ACHN (cell line): ENCODE data around the gene CFAP69.
"Not testable (repeated sequence)": the region's sequence is repeated elsewhere in the genome, so short reads cannot be mapped to it uniquely, and the experiment has no call there.

Experiments used
- DNase-seq: peaks from one replicate; pipeline ENCODE4 v3.0.0-alpha.2; 2015
- in situ Hi-C: cut with HindIII; loops from 2 replicates; pipeline ENCODE4 v1.10.0; 2017; ENCODE audit warnings: low sequenced_read_pairs, low pct_ligation_motif_present, low pct_unique_long_range_greater_than_20kb

The CFAP69 gene

DNA sequence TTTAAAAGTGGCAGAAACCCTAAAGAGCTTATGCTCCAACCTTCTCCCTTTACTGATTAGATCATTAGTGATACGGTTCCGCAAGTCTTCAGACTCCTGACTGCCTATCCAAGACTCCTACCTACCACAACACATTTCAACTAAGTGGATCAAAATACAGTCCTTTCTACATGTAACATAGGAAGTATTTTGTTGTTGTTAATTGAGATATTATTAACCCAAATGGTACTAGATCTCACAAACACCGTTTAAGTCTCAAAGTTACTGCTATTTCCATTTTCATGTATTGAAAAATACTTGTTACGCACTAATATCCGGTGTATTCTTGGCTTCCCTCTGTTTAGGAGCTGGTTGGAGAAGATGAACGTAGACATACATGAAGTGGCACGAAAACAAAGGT, 75.0 kb downstream of the CFAP69 start:
- no peak for DNase-seq
- in situ Hi-C loops, result no loop called here

DNA sequence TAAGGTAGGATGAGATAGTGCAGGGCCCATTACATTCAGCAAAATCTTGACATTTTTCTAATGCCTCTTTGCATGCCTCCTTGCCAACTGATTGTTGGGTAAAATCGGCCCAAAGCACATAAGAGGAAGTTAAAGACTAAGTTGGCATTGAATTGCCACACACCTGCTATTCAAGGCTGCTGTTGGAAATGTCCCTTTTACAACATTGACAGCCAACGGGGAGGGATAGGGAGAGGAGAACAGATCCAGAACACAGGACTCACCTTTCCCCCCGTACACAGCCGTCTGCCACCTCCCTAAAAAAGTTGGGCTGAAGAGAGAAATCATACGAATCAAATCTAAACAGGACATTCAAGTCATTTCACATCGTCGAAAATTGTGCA, 75.4 kb downstream of the CFAP69 start:
- in situ Hi-C loops, result no loop called here
- DNase-seq, result no peak

DNA sequence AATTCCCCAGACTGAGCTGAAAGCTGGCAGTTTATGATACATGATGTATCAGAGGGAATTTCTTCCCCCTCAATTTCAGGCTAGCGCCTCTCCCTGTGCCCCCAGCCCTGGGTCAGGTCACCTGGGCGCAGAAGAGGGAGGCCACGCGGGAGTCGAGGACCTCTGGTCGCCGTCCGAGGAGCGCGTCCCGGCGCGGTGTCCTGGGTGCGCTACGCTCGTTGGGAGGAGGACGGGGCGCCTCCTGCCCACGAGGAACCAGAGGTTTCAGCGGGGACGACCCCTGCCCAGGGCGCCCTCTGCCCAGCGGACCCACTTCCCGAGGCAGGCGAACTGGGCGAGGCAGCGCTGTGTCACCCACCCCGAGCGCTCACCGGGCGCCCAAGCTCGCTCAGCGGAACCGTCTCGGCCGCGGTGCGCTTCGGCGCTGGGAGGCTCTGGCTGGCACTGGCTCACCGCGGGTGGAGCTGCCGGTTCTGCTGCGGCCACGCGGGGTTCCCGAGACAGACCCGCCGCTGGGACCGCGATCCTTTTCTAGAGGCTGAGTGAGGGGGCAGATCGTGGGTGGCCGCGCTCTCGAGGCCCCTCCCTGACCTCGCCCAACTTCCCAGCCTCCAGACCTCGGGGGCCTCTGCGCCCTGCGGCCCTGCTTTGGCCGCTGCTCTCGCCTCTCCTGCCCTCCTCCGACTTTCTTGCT, 76.0 kb downstream of the CFAP69 start, which contains the start of gene FAM237B:
FAM237B (minus strand) TSS at position 504 of the 694 bp plus-strand sequence. CDS start 1,556 bp downstream, outside the sequence.
- DNase-seq, result peak; percentile 45
- in situ Hi-C loops, result no loop called here

DNA sequence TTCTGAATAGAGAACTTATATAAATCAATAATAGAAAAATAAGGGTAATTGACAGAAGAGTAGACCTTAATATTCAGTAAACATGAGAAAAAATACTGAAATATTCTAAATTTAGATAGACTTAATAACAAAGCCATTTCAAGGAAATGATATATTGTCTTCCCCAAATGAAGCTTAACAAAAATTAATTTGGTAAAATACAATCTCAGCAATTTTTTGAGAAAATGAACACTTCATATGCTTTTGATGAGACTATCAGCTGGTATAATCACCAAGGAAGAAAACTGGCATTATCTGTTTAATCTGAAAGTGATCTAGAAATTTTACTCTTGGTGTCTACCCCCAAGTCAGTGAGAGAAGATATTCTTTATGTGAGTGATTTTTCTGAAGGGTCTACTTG, 77.9 kb downstream of the CFAP69 start:
- DNase-seq, result no peak
- in situ Hi-C loops, result no loop called here

DNA sequence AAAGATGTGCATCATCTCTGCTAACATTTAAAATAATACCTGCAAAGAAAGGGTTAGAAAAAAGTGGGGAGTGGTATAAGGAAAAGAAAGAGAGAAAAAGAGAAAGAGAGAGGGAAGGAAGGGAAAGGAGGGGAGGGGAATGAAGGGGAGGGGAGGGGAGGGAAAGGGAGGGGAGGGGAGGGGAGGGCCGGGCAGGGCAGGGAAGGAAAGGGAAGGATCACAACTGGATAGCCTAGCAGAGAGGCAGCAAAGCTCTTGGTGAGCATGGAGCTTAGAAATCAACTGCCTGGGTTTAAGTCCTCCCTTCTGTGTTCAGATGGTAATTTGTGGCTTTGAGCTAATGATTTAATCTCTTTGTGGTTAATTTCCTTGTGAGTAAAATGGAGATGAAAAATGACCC, 81.5 kb downstream of the CFAP69 start:
- in situ Hi-C loops, result no loop called here

DNA sequence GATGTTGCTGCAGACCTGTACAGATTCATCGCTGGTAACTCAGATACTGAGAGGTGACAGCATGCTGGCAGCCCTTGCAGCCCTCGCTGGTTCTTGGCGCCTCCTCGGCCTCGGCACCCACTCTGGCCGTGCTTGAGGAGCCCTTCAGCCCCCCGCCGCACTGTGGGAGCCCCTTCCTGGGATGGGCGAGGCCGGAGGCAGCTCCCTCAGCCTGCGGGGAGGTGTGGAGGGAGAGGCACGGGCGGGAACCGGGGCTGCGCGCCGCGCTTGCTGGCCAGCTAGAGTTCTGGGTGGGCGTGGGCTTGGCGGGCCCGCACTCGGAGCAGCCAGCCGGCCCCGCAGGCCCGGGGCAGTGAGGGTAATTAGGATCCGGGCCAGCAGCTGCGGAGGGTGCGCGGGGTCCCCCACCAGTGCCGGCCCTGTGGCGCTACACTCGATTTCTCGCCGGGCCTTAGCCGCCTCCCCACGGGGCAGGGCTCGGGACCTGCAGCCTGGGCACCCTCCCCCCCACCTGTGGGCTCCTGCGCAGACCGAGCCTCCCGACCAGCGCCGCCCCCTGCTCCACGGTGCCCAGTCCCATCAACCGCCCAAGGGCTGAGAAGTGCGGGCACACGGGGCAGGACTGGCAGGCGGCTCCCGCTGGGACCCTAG, 89.3 kb downstream of the CFAP69 start:
- in situ Hi-C loops, result no loop called here
- DNase-seq, result no peak

More for the DNA sequence above, 81.5 kb downstream of the CFAP69 start:
- no peak for DNase-seq

DNA sequence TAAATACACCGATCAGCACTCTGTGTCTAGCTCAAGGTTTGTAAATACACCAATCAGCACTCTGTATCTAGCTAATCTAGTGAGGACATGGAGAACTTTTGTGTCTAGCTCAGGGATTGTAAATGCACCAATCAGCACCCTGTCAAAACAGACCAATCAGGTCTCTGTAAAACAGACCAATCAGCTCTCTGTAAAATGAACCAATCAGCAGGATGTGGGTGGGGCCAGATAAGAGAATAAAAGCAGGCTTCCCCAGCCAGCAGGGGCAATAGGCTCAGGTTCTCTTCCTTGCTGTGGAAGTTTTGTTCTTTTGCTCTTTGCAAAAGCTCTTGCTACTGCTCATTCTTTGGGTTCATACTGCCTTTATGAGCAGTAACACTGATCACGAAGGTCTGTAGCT, 90.0 kb downstream of the CFAP69 start:
- in situ Hi-C loops, DNase-seq: not testable (repeated sequence)

DNA sequence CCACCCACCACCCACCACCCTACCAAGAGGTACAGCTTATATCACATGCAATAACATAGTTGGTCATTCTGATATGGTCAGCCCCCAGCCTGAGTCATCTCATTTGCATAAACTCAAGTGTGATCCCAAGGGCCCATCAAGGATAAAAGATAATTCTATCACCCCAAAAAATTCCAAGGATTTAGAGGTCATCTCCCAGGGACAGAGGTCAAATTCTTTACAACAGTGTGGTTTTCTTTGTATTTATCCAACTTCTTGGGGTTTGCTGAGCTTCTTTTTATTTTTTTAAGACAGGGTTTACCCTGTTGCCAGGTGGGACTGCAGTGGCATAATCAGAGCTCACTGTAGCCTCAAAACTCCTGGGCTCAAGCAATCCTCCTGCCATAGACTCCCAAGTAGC, 92.1 kb downstream of the CFAP69 start:
- peak; percentile 30 for DNase-seq
- in situ Hi-C loops, result no loop called here

DNA sequence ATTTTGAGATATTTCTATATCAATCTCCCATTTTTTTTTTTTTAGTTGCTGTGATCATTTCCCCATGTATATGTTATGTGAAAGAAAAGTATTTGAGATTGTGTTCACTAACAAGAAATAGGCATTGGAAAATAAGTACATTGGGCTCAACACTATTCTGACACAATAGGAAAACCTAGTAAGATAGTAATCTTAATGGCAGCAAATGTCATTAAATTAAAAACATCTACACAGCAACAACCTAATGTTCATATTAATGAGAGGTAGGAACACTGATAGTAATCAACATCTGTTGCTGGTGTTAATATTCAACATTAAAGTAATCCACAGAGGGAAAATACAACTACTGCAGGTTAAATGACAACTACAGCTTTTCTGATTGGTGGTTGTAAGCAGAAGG, 100.0 kb downstream of the CFAP69 start:
- no peak for DNase-seq
- in situ Hi-C loops, result no loop called here

DNA sequence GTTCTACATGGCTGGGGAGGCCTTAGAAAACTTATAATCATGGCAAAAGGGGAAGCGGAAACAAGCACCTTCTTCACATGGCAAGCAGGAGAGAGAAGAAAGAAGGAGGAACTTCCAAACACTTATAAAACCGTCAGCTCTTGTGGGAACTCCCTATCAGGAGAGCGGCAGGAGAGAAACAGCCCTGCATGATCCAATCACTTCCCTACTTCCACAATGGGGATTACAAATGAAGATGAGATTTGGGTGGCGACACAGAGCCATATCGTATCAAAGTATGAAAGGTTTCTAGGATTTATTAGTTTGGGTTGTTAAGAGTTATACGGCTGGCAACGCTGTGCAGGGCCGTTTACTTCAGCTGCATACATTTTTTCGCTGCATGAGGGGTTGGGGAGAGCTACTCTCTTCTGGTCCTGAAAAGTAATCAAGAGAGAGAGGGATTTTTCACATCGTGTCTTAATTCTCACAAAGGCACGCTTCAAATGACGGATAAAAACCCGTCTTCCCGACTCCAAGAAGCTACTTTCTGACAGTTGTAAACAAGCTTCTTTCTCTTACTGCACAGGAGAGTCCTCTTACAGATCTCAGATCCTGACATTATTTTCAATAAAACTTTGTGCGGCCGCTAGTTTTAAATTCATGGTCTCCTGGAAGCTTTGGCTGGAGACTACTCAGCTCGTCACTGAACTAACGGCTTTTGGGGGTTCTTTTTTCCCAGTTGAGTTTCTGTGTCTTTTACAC, 100.8 kb downstream of the CFAP69 start:
- peak; percentile 47 for DNase-seq
- in situ Hi-C loops, result no loop called here

DNA sequence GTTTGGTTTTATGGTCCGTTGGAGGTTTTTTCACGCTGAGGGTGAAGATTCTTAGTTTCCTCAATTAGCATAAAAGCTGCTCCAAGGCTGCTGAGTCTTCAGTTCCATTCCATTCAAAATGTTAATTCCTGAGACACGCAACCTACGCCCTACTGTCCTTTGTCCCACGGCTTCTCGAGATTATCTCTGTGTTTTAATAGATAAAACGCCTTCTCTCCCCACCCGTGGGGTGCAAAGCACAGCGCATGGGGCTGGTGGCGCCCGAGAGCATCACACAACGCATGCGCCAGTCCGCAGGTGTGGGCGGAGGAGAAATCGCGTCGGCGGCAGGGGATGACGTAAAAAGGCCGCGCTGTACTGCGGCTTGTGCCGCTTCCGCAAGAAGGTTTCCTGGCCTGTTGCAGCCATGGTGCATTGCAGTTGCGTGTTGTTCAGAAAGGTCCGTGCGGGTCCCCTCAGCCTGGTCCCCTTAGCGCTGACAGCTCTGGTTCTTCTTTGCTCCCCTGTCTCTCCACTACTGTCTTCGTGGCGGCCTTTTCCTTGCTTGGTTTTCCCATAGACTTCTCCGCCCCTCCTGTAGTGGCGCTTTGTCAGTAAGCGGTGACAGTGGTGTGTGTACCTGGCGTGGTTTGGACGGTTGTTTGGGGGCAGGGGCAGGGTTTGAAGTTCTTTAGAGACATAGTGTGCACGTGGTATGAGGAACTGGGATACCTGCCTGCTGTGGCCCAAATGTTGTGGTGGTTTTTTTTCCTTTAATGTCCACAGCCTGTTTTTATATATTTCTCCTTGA, 101.6 kb downstream of the CFAP69 start, which contains the start of gene GTPBP10:
GTPBP10 (plus strand) TSS at position 381 of the 790 bp plus-strand sequence; CDS start at position 407, 26 bp downstream.
- peak; percentile 99 for DNase-seq
- in situ Hi-C loops, result no loop called here

DNA sequence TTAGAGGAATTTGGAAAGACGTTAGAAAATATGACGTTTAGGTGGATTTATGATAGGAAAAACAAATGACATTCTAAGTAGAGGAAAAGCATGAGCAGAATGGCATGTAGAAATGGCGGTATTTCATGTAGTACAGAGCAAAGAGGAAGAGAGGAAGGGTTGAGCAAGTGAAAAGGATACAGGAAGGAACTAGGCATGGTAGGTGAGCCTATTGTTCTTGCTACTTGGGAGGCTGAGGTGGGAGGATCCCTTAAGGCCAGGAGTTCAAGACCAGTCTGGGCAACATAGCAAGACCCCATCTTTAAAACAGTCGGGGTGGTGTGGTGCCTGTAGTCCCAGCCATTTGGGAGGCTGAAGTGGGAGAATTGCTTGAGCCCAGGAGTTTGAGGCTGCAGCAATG, 102.8 kb downstream of the CFAP69 start:
- DNase-seq, result no peak
- in situ Hi-C loops, result no loop called here

DNA sequence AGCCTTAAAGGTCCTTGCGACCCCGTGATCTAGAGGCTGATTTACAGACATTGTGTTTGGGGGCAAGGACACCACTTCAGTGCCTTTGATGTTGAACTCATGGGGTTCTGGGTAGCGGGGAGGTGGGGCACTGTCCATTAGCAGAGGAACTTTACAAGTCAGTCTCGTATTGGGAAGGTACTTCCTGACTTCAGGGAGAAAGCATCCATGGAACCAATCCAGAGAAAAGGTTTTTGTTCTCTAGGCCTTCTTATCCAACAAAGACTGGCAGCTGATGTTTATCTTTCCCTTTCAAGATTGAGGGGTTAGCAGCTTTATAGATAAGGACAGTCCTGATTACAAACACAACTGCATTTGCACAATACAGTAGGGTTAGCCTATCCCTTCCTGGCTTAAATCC, 104.3 kb downstream of the CFAP69 start:
- DNase-seq, result no peak
- in situ Hi-C loops, result no loop called here

DNA sequence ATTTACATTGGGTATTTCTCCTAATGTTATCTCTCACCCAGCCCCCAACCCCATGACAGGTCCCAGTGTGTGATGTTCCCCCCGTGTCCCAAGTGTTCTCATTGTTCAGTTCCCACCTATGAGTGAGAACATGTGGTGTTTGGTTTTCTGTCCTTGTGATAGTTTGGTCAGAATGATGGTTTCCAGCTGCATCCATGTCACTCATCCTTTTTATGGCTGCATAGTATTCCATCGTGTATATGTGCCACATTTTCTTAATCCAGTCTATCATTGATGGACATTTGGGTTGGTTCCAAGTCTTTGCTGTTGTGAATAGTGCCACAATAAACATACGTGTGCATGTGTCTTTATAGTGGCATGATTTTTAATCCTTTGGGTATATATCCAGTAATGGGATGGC, 105.1 kb downstream of the CFAP69 start:
- in situ Hi-C loops, DNase-seq: not testable (repeated sequence)

DNA sequence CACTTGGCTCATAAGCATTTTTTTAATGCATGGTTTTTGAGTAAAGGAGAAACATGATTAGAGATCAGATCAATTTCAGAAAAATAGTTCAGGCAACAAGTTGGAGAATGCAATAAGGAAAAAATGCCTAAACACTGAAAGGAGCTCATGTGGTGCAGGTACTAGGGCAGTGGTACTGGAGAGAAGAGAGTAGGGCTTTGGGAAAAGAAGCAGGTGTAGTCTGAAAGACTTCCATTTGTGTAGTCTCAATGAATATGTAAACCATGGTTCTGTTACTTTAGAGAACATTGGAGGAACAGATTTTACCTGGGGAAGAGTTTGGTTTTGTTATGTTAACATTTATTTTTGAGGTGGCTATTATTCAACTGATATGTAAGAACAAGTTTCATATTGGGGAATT, 107.0 kb downstream of the CFAP69 start:
- no peak for DNase-seq
- in situ Hi-C loops, result no loop called here
